ENCODE data around the gene ZBTB44. TPM values are rescaled to one million over a fixed set of nuclear protein-coding genes. Genes with fewer than 3 reads are reported as not detected.
"Not testable (repeated sequence)": the region's sequence is repeated elsewhere in the genome, so short reads cannot be mapped to it uniquely, and the experiment has no call there.

Gene ZBTB44
- total RNA-seq, 1 experiment from 2014 or later = 27.5 TPM

DNA sequence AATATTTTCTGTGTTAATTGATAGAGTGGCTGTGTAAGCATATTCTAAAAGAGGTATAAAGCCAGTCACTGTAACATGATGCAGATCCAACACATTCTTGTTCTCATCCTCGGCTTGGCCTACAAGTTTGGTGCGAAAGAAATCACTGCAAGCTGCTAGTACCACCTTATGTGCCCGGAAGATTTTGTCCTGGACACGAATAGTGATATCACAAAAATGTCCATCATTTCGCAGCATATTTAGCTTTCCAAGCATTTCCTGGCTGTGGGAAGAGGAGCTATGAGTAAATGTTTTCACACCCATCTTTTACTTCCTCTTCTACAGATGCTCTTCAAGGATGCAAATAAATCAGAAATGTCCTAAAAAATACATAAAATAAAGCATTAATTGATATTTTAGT, 53.1 kb downstream of the ZBTB44 start:
- H3F3A ChIP-seq (ENCODE audit: low read length, unreplicated experiment) = no peaks in the 10 kb centered on the region
- H3K9me2 ChIP-seq (replicated peaks; ENCODE audit: low read length) = no peaks in the 10 kb centered on the region
- no peaks in the 10 kb centered on the region for H3K9me3 ChIP-seq (ENCODE audit: low read length)
- H3K4me2 ChIP-seq (ENCODE audit: low read length) = no peak overlapping the region
- DNase-seq (no peak), ATAC-seq (no peak)
- no peak overlapping the region for H3K9ac ChIP-seq (ENCODE audit: low read length)
- H3K79me2 ChIP-seq (ENCODE audit: low read length) = 0 out of 2 replicates have a peak, but pooled peaks cover 4% of the 10 kb centered on the region
- CTCF ChIA-PET = no interaction called here
- no TSS peak for BruUV-seq (replicated peaks)
- H3K36me3 ChIP-seq (ENCODE audit: low read depth, low read length) = peaks cover 12% of the 10 kb centered on the region
- no peaks in the 10 kb centered on the region for H3K4me1 ChIP-seq (ENCODE audit: insufficient read depth, low read length)
- no peak for TF ChIP-seq EZH2phosphoT487 (IDR thresholded peaks at IDR 0.05; ENCODE audit: borderline replicate concordance, low read length)
- no peak for TF ChIP-seq EZH2 (IDR thresholded peaks at IDR 0.05; ENCODE audit: low read length, unreplicated experiment)
- TF ChIP-seq, protein P1, sequence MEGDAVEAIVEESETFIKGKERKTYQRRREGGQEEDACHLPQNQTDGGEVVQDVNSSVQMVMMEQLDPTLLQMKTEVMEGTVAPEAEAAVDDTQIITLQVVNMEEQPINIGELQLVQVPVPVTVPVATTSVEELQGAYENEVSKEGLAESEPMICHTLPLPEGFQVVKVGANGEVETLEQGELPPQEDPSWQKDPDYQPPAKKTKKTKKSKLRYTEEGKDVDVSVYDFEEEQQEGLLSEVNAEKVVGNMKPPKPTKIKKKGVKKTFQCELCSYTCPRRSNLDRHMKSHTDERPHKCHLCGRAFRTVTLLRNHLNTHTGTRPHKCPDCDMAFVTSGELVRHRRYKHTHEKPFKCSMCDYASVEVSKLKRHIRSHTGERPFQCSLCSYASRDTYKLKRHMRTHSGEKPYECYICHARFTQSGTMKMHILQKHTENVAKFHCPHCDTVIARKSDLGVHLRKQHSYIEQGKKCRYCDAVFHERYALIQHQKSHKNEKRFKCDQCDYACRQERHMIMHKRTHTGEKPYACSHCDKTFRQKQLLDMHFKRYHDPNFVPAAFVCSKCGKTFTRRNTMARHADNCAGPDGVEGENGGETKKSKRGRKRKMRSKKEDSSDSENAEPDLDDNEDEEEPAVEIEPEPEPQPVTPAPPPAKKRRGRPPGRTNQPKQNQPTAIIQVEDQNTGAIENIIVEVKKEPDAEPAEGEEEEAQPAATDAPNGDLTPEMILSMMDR (conservative IDR thresholded peaks at IDR 0.05; ENCODE audit: low read depth, low read length) = no peak
- H2AFZ ChIP-seq (ENCODE audit: low read length) = no peak overlapping the region
- H3K4me3 ChIP-seq (ENCODE audit: low read length) = no peak overlapping the region
- H3K27ac ChIP-seq (ENCODE audit: low read length) = no peak overlapping the region
- intact Hi-C loops (cut with micrococcal nuclease) = no loop called here
- POLR2A ChIA-PET (ENCODE audit: unreplicated experiment) = no interaction called here
- no peaks in the 10 kb centered on the region for H3K27me3 ChIP-seq (ENCODE audit: low read length)
- no peaks in the 10 kb centered on the region for H4K20me1 ChIP-seq (ENCODE audit: low read length)

DNA sequence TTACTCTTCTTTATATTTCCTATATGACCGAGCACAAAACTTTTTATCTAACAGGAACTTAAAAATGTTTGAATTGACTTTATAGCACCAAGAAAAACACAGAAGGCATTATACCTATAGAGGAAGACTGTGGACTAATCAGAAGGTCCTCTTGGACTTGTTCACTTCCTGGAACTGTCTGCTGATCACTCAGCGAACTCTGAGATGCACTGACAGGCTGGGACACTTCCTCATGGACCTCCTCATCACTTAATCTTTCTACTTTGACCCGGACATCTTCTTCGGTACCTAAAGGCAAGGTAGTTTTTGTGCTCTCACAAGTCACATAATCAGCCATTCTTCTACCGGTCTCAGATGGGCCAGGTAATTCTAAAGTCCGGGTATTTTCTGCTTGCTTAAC, 54.0 kb downstream of the ZBTB44 start:
- H3K27ac ChIP-seq (ENCODE audit: low read length) = no peak overlapping the region
- no peaks in the 10 kb centered on the region for H3K9me2 ChIP-seq (replicated peaks; ENCODE audit: low read length)
- no peak overlapping the region for H3K9ac ChIP-seq (ENCODE audit: low read length)
- DNase-seq (no peak), ATAC-seq (no peak)
- peaks cover 8% of the 10 kb centered on the region for H3K79me2 ChIP-seq (ENCODE audit: low read length)
- H3K27me3 ChIP-seq (ENCODE audit: low read length) = no peaks in the 10 kb centered on the region
- H3K36me3 ChIP-seq (ENCODE audit: low read depth, low read length) = peaks cover 9% of the 10 kb centered on the region
- TF ChIP-seq EZH2 (IDR thresholded peaks at IDR 0.05; ENCODE audit: low read length, unreplicated experiment) (no peak), EZH2phosphoT487 (IDR thresholded peaks at IDR 0.05; ENCODE audit: borderline replicate concordance, low read length) (no peak)
- TF ChIP-seq, protein P1 (conservative IDR thresholded peaks at IDR 0.05; ENCODE audit: low read depth, low read length) = no peak
- no peaks in the 10 kb centered on the region for H4K20me1 ChIP-seq (ENCODE audit: low read length)
- POLR2A ChIA-PET (ENCODE audit: unreplicated experiment) = no interaction called here
- H3K9me3 ChIP-seq (ENCODE audit: low read length) = no peaks in the 10 kb centered on the region
- H3F3A ChIP-seq (ENCODE audit: low read length, unreplicated experiment) = no peaks in the 10 kb centered on the region
- H2AFZ ChIP-seq (ENCODE audit: low read length) = no peak overlapping the region
- no TSS peak for BruUV-seq (replicated peaks)
- intact Hi-C loops (cut with micrococcal nuclease) = no loop called here
- no peak overlapping the region for H3K4me3 ChIP-seq (ENCODE audit: low read length)
- CTCF ChIA-PET = no interaction called here
- no peaks in the 10 kb centered on the region for H3K4me1 ChIP-seq (ENCODE audit: insufficient read depth, low read length)
- no peak overlapping the region for H3K4me2 ChIP-seq (ENCODE audit: low read length)

DNA sequence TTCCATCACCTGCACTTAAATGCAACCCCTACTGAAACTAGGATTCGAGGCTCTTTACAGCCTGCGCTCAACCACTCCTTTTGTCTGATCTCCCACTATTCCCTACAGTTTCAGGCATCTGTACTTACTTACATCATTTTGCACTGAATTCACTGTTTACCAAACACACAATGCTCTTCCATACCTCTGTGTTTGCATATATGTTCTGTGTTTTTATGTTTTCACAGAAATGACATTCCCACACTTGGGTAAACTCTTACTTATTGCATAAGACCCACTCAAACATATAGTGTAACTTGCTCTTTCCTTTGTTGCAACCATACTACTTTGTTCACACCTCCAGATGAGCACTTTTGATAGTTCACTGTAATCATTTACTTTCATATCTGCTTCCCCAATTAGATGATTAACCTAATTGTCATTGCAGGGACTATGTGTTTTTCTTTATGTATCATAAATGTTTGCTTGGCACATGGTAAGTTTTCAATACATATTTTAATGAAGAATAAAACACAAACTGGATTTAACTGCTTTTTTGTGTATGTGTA, 54.6 kb downstream of the ZBTB44 start:
- ATAC-seq (no peak), DNase-seq (no peak)
- ChIA-PET POLR2A (ENCODE audit: unreplicated experiment) (no interaction called here), CTCF (no interaction called here)
- no TSS peak for BruUV-seq (replicated peaks)
- Histone ChIP-seq H3K27ac (ENCODE audit: low read length) (no peak overlapping the region), H3K4me2 (ENCODE audit: low read length) (no peak overlapping the region), H3K4me1 (ENCODE audit: insufficient read depth, low read length) (no peaks in the 10 kb centered on the region), H3K9ac (ENCODE audit: low read length) (no peak overlapping the region), H3K36me3 (ENCODE audit: low read depth, low read length) (peaks cover 9% of the 10 kb centered on the region), H3F3A (ENCODE audit: low read length, unreplicated experiment) (no peaks in the 10 kb centered on the region), H2AFZ (ENCODE audit: low read length) (no peak overlapping the region), H3K9me3 (ENCODE audit: low read length) (no peaks in the 10 kb centered on the region), H3K27me3 (ENCODE audit: low read length) (no peaks in the 10 kb centered on the region), H3K79me2 (ENCODE audit: low read length) (peaks cover 14% of the 10 kb centered on the region), H3K4me3 (ENCODE audit: low read length) (no peak overlapping the region), H4K20me1 (ENCODE audit: low read length) (no peaks in the 10 kb centered on the region), H3K9me2 (replicated peaks; ENCODE audit: low read length) (no peaks in the 10 kb centered on the region)
- TF ChIP-seq, protein P1 (conservative IDR thresholded peaks at IDR 0.05; ENCODE audit: low read depth, low read length) = no peak
- intact Hi-C loops (cut with micrococcal nuclease) = no loop called here

DNA sequence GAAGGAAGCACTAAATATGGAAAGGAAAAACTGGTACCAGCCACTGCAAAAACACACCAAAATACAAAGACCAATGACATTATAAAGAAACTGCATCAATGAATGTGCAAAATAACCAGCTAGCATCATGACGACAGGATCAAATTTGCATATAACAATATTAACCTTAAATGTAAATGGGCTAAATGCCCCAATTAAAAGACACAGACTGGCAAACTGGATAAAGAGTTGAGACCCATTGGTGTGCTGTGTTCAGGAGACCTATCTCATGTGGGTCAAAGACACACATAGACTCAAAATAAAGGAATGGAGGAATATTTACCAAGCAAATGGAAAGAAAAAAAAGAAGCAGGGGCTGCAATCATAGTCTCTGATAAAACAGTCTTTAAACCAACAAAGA, 63.0 kb downstream of the ZBTB44 start:
- H3K9me3 ChIP-seq (ENCODE audit: low read length); H3K9ac ChIP-seq (ENCODE audit: low read length); H3K9me2 ChIP-seq (replicated peaks; ENCODE audit: low read length); ATAC-seq; H3K4me3 ChIP-seq (ENCODE audit: low read length); H3K27me3 ChIP-seq (ENCODE audit: low read length); H3K27ac ChIP-seq (ENCODE audit: low read length); BruUV-seq (replicated peaks); H3F3A ChIP-seq (ENCODE audit: low read length, unreplicated experiment); H3K36me3 ChIP-seq (ENCODE audit: low read depth, low read length); H2AFZ ChIP-seq (ENCODE audit: low read length); H3K4me2 ChIP-seq (ENCODE audit: low read length); H3K4me1 ChIP-seq (ENCODE audit: insufficient read depth, low read length); POLR2A ChIA-PET (ENCODE audit: unreplicated experiment); H4K20me1 ChIP-seq (ENCODE audit: low read length); intact Hi-C loops (cut with micrococcal nuclease); CTCF ChIA-PET; DNase-seq: not testable (repeated sequence)
- H3K79me2 ChIP-seq (ENCODE audit: low read length) = peaks cover 20% of the 10 kb centered on the region

Data from PC-3 (cell line).